Right kidney (tissue), 1 donor: ENCODE results near the gene MGA.
A peak's percentile ranks its signal among the peaks of the same experiment; 100 is the strongest.

Experiments used
- DNase-seq: peaks from one replicate; pipeline ENCODE4 v3.0.0-alpha.2; 2016

Gene MGA

GRCh38 chr15:41656188-41656587 lies 4.0 kb upstream of the MGA start:
- no peak for DNase-seq

GRCh38 chr15:41658689-41659088 lies 1.5 kb upstream of the MGA start:
- DNase-seq: no peak

GRCh38 chr15:41659190-41659589 lies 1.0 kb upstream of the MGA start:
- DNase-seq: no peak

GRCh38 chr15:41659855-41660234 lies 360 bp upstream of the MGA start:
- peak; percentile 94 for DNase-seq

- no peak for DNase-seq
Observed at GRCh38 chr15:41661078-41661517, 893 bp downstream of the MGA start.

- peak; percentile 63 for DNase-seq
Observed at GRCh38 chr15:41661518-41662225, 1.5 kb downstream of the MGA start.

- DNase-seq: no peak
Observed at GRCh38 chr15:41666353-41666920, 6.2 kb downstream of the MGA start.

GRCh38 chr15:41669701-41670100 lies 9.5 kb downstream of the MGA start:
- no peak for DNase-seq

GRCh38 chr15:41671656-41672648 lies 11.7 kb downstream of the MGA start:
- no peak for DNase-seq

- DNase-seq: no peak
Observed at GRCh38 chr15:41675337-41675736, 15.1 kb downstream of the MGA start.

- no peak for DNase-seq
Observed at GRCh38 chr15:41678742-41679141, 18.5 kb downstream of the MGA start.

- DNase-seq: no peak
Observed at GRCh38 chr15:41683955-41684354, 23.8 kb downstream of the MGA start.

- no peak for DNase-seq
Observed at GRCh38 chr15:41688671-41689070, 28.5 kb downstream of the MGA start.

GRCh38 chr15:41689083-41689482 lies 28.9 kb downstream of the MGA start:
- DNase-seq: no peak

- no peak for DNase-seq
Observed at GRCh38 chr15:41689834-41690233, 29.6 kb downstream of the MGA start.

GRCh38 chr15:41690636-41691035 lies 30.4 kb downstream of the MGA start:
- DNase-seq: no peak

- no peak for DNase-seq
Observed at GRCh38 chr15:41691471-41691870, 31.3 kb downstream of the MGA start.

GRCh38 chr15:41692049-41692448 lies 31.8 kb downstream of the MGA start:
- no peak for DNase-seq

GRCh38 chr15:41693757-41694156 lies 33.6 kb downstream of the MGA start:
- no peak for DNase-seq

- no peak for DNase-seq
Observed at GRCh38 chr15:41695750-41696436, 35.7 kb downstream of the MGA start.

- DNase-seq: no peak
Observed at GRCh38 chr15:41698779-41699178, 38.6 kb downstream of the MGA start.

- DNase-seq: no peak
Observed at GRCh38 chr15:41703120-41703519, 42.9 kb downstream of the MGA start.

GRCh38 chr15:41713047-41713446 lies 52.8 kb downstream of the MGA start:
- no peak for DNase-seq
